CD4-positive, CD25-positive, alpha-beta regulatory T cell (primary cell): ENCODE measurements around the gene HAGH. TPM values are rescaled to one million over a fixed set of nuclear protein-coding genes. Genes with fewer than 3 reads are reported as not detected.

Experiments used
- ATAC-seq, 2 donors: fragments of 150-1000 bp; cut with Tn5 transposase; one replicate each; pipeline ENCODE4 v1.10.0; 2021; ENCODE audit warnings: low read depth in 2 of 2, moderate number of reproducible peaks in 2 of 2, moderate library complexity in 1 of 2
- DNase-seq, 3 donors: peaks; one replicate each; pipeline versions ENCODE4 v3.0.0 to v3.0.0-alpha.2; 2012 to 2022; ENCODE audit warnings: mixed read lengths in 1 of 3
- H3K27ac ChIP-seq: one replicate; pipeline ENCODE4 v1.7.0; 2013; ENCODE audit warnings: mild to moderate bottlenecking, low read length; ENCODE audit not compliant: insufficient read depth, poor library complexity, severe bottlenecking
- H3K27me3 ChIP-seq: one replicate; pipeline ENCODE4 v1.7.0; 2013; ENCODE audit warnings: low read length; ENCODE audit not compliant: control insufficient read depth, insufficient read depth
- H3K36me3 ChIP-seq: one replicate; pipeline ENCODE4 v1.7.0; 2013; ENCODE audit warnings: mild to moderate bottlenecking, low read length, moderate library complexity; ENCODE audit not compliant: control insufficient read depth, insufficient read depth
- H3K4me1 ChIP-seq: 2 replicates; pipeline ENCODE4 v1.7.0; 2013; ENCODE audit warnings: mild to moderate bottlenecking, low read length; ENCODE audit not compliant: insufficient read depth, control insufficient read depth, poor library complexity, severe bottlenecking
- H3K4me3 ChIP-seq: one replicate; pipeline ENCODE4 v1.7.0; 2013; ENCODE audit warnings: low read depth, mild to moderate bottlenecking, low read length, moderate library complexity
- H3K9me3 ChIP-seq, 2 experiments: 1 replicate in 1 of 2; 2 replicates in 1 of 2; pipeline ENCODE4 v1.7.0; 2013; ENCODE audit warnings: low read length in 2 of 2, mild to moderate bottlenecking in 1 of 2, moderate library complexity in 1 of 2; ENCODE audit not compliant: control insufficient read depth in 2 of 2
- H3K27ac Mint-ChIP-seq, 3 donors: one replicate each; pipeline ENCODE4 v1.8.0; 2020 to 2022; ENCODE audit warnings: mild to moderate bottlenecking in 3 of 3, mixed read lengths in 3 of 3, moderate library complexity in 2 of 3
- H3K27me3 Mint-ChIP-seq: one replicate; pipeline ENCODE4 v1.8.0; 2022; ENCODE audit warnings: mild to moderate bottlenecking, mixed read lengths
- H3K36me3 Mint-ChIP-seq: one replicate; pipeline ENCODE4 v1.8.0; 2020; ENCODE audit warnings: mixed read lengths
- H3K4me1 Mint-ChIP-seq, 4 donors: one replicate each; pipeline ENCODE4 v1.8.0; 2020 to 2022; ENCODE audit warnings: mixed read lengths in 4 of 4, mild to moderate bottlenecking in 1 of 4
- H3K4me3 Mint-ChIP-seq, 4 donors: one replicate each; pipeline ENCODE4 v1.8.0; 2020 to 2022; ENCODE audit warnings: mild to moderate bottlenecking in 4 of 4, mixed read lengths in 4 of 4, moderate library complexity in 3 of 4
- H3K9me3 Mint-ChIP-seq, 7 donors: one replicate each; pipeline ENCODE4 v1.8.0; 2020 to 2022; ENCODE audit warnings: mixed read lengths in 7 of 7, mild to moderate bottlenecking in 3 of 7, moderate library complexity in 2 of 7
- polyA plus RNA-seq, 4 donors: library from polyadenylated mRNA; unstranded; fragments of 300-500 nt; fragmentation: Illumina TruSeq; gene quantifications; one replicate each; pipeline ENCODE4 v1.2.3, GENCODE V29; 2021
- total RNA-seq: library from RNA; stranded (reverse); gene quantifications from one replicate; pipeline ENCODE4 v1.2.3, GENCODE V29; 2022

The HAGH gene
- total and polyA plus RNA-seq, 5 donors from 2014 or later: 36.1 to 69.1 (median 46.4) TPM

- H3K27me3 ChIP-seq: peaks cover 2% of the 10 kb centered on the region
- no peaks in the 10 kb centered on the region for H3K9me3 ChIP-seq
- H3K36me3 ChIP-seq: no peaks in the 10 kb centered on the region
- H3K4me1 Mint-ChIP-seq: no peaks in the 10 kb centered on the region
- no peak overlapping the region for H3K27ac ChIP-seq
- peak overlapping the region in 1 of 4 donors; percentile 58 for H3K4me3 Mint-ChIP-seq
- no peaks in the 10 kb centered on the region for H3K36me3 Mint-ChIP-seq
- no peak for ATAC-seq
- H3K4me1 ChIP-seq: no peaks in the 10 kb centered on the region
- peaks cover 53% of the 10 kb centered on the region for H3K27me3 Mint-ChIP-seq
- no peak overlapping the region for H3K27ac Mint-ChIP-seq
- no peaks in the 10 kb centered on the region for H3K9me3 Mint-ChIP-seq
- no peak overlapping the region for H3K4me3 ChIP-seq
- peak in 2 of 3 donors; percentile 37 to 63 for DNase-seq
These were observed 37.2 kb upstream of the HAGH start for GRCh38 chr16:1863681-1864460.

DNA sequence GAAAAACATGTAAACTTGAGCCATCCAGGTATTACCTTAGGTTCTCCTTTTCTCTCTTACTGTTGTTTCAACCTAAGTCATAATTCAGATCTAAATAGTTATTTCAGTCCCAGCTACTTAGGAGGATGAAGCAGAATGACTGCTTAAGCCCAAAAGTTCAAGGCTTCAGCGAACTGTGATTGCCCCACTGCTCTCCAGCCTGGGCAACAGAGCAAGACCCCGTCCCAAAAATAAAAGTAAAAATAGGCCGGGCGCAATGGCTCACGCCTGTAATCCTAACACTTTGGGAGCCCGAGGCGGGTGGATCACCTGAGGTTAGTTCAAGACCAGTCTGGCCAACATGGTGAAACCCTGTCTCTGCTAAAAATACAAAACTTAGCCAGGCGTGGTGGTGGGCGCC, 35.8 kb upstream of the HAGH start:
- Histone ChIP-seq H3K4me1 (no peaks in the 10 kb centered on the region), H3K4me3 (no peak overlapping the region), H3K27me3 (peaks cover 11% of the 10 kb centered on the region), H3K36me3 (no peaks in the 10 kb centered on the region), H3K27ac (no peak overlapping the region), H3K9me3 (no peaks in the 10 kb centered on the region)
- DNase-seq (no peak), ATAC-seq (no peak)
- H3K9me3 Mint-ChIP-seq: no peaks in the 10 kb centered on the region
- no peak overlapping the region for H3K27ac Mint-ChIP-seq
- H3K27me3 Mint-ChIP-seq: peaks cover 61% of the 10 kb centered on the region
- no peak overlapping the region for H3K4me3 Mint-ChIP-seq
- no peaks in the 10 kb centered on the region for H3K36me3 Mint-ChIP-seq
- peaks cover 0 to 2% (median 0%) of the 10 kb centered on the region in 4 donors for H3K4me1 Mint-ChIP-seq

DNA sequence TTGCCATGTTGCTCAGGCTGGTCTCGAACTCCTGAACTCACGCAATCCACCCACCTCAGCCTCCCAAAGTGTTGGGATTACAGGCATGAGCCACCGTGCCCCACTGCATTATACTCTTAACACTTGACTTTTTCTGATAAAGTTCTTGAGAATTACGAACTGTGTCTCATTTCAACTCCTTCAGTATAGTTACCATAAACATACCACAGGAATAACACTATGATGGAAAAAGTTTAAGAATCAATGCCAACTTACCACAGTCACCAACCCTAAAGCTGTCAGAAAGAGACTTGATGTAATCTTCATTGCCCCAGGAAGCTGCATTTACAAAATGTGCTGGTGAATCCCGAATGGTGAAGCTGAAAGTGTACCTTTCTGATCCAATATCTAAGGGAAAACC, 35.1 kb upstream of the HAGH start:
- no peaks in the 10 kb centered on the region for H3K36me3 ChIP-seq
- H3K4me1 ChIP-seq: no peaks in the 10 kb centered on the region
- no peaks in the 10 kb centered on the region for H3K9me3 ChIP-seq
- Mint-ChIP-seq H3K4me3 (no peak overlapping the region), H3K9me3 (no peaks in the 10 kb centered on the region), H3K27ac (no peak overlapping the region), H3K4me1 (peaks cover 0 to 4% (median 0%) of the 10 kb centered on the region in 4 donors), H3K36me3 (no peaks in the 10 kb centered on the region), H3K27me3 (peaks cover 61% of the 10 kb centered on the region)
- DNase-seq: no peak
- H3K27me3 ChIP-seq: peaks cover 12% of the 10 kb centered on the region
- no peak overlapping the region for H3K27ac ChIP-seq
- ATAC-seq: no peak
- no peak overlapping the region for H3K4me3 ChIP-seq

- DNase-seq (no peak), ATAC-seq (no peak)
- peaks cover 12% of the 10 kb centered on the region for H3K27me3 ChIP-seq
- Mint-ChIP-seq H3K27me3 (peaks cover 49% of the 10 kb centered on the region), H3K4me3 (no peak overlapping the region), H3K4me1 (peaks cover 4 to 13% (median 8%) of the 10 kb centered on the region in 4 donors), H3K9me3 (no peaks in the 10 kb centered on the region), H3K36me3 (no peaks in the 10 kb centered on the region), H3K27ac (no peak overlapping the region)
- H3K9me3 ChIP-seq: no peaks in the 10 kb centered on the region
- no peak overlapping the region for H3K27ac ChIP-seq
- no peak overlapping the region for H3K4me3 ChIP-seq
- H3K4me1 ChIP-seq: no peaks in the 10 kb centered on the region
- H3K36me3 ChIP-seq: no peaks in the 10 kb centered on the region
These were observed 33.0 kb upstream of the HAGH start for GRCh38 chr16:1859650-1860049.

- H3K9me3 Mint-ChIP-seq: no peaks in the 10 kb centered on the region
- H3K36me3 Mint-ChIP-seq: no peaks in the 10 kb centered on the region
- H3K4me3 ChIP-seq: no peak overlapping the region
- ATAC-seq (no peak), DNase-seq (no peak)
- H3K4me3 Mint-ChIP-seq: no peak overlapping the region
- H3K4me1 Mint-ChIP-seq: peaks cover 4 to 17% (median 8%) of the 10 kb centered on the region in 4 donors
- no peaks in the 10 kb centered on the region for H3K9me3 ChIP-seq
- H3K4me1 ChIP-seq: no peaks in the 10 kb centered on the region
- peaks cover 12% of the 10 kb centered on the region for H3K27me3 ChIP-seq
- no peaks in the 10 kb centered on the region for H3K36me3 ChIP-seq
- no peak overlapping the region for H3K27ac ChIP-seq
- H3K27me3 Mint-ChIP-seq: peaks cover 41% of the 10 kb centered on the region
- H3K27ac Mint-ChIP-seq: no peak overlapping the region
These were observed 31.7 kb upstream of the HAGH start for GRCh38 chr16:1858189-1858865.

GRCh38 chr16:1857433-1858097, 30.9 kb upstream of the HAGH start:
- no peak overlapping the region for H3K4me3 Mint-ChIP-seq
- no peak for DNase-seq
- no peaks in the 10 kb centered on the region for H3K4me1 ChIP-seq

DNA sequence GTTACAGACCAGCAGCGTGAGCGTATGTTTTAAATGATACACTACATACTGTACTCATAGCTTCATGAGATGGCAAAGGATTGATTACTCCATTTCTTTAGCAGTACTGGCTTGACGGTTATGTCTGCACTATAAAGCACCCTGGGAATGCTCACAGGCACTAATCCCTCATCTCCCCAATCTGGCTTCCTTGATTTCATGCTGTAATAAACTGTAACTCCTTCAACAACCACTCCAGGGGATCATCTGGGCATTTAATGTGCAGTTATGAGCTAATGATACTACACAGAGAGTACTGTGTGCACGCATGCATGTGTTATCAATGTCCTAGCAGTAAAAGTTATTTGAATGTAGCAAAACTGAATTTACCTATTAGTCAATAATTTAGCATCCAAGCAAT, 25.2 kb upstream of the HAGH start:
- Mint-ChIP-seq H3K9me3 (no peaks in the 10 kb centered on the region), H3K4me1 (peaks cover 0 to 17% (median 8%) of the 10 kb centered on the region in 4 donors), H3K27ac (no peak overlapping the region), H3K36me3 (no peaks in the 10 kb centered on the region), H3K4me3 (no peak overlapping the region), H3K27me3 (peaks cover 25% of the 10 kb centered on the region)
- Histone ChIP-seq H3K27me3 (no peaks in the 10 kb centered on the region), H3K4me3 (no peak overlapping the region), H3K36me3 (no peaks in the 10 kb centered on the region), H3K4me1 (no peaks in the 10 kb centered on the region), H3K27ac (no peak overlapping the region), H3K9me3 (no peaks in the 10 kb centered on the region)
- no peak for DNase-seq
- ATAC-seq: no peak

More at GRCh38 chr16:1857433-1858097, 30.9 kb upstream of the HAGH start:
- no peak for ATAC-seq
- Mint-ChIP-seq H3K27ac (peak overlapping the region in 2 of 3 donors; percentile 21 to 38), H3K4me1 (peaks cover 4 to 17% (median 8%) of the 10 kb centered on the region in 4 donors), H3K36me3 (no peaks in the 10 kb centered on the region), H3K9me3 (no peaks in the 10 kb centered on the region), H3K27me3 (peaks cover 43% of the 10 kb centered on the region)
- H3K27ac ChIP-seq: no peak overlapping the region
- H3K36me3 ChIP-seq: no peaks in the 10 kb centered on the region
- H3K27me3 ChIP-seq: peaks cover 12% of the 10 kb centered on the region
- H3K4me3 ChIP-seq: no peak overlapping the region
- no peaks in the 10 kb centered on the region for H3K9me3 ChIP-seq
